ENCODE data around the gene GLMN. TPM values are rescaled to one million over a fixed set of nuclear protein-coding genes. Genes with fewer than 3 reads are reported as not detected.
A peak's percentile ranks its signal among the peaks of the same experiment; 100 is the strongest.

Gene GLMN
- total RNA-seq, 1 donor from 2014 or later = 4.7 TPM

GRCh38 chr1:92323473-92324453 is 25.0 kb upstream of the GLMN start:
- no peak for DNase-seq (ENCODE audit: low read depth)
- TF ChIP-seq, protein P1, sequence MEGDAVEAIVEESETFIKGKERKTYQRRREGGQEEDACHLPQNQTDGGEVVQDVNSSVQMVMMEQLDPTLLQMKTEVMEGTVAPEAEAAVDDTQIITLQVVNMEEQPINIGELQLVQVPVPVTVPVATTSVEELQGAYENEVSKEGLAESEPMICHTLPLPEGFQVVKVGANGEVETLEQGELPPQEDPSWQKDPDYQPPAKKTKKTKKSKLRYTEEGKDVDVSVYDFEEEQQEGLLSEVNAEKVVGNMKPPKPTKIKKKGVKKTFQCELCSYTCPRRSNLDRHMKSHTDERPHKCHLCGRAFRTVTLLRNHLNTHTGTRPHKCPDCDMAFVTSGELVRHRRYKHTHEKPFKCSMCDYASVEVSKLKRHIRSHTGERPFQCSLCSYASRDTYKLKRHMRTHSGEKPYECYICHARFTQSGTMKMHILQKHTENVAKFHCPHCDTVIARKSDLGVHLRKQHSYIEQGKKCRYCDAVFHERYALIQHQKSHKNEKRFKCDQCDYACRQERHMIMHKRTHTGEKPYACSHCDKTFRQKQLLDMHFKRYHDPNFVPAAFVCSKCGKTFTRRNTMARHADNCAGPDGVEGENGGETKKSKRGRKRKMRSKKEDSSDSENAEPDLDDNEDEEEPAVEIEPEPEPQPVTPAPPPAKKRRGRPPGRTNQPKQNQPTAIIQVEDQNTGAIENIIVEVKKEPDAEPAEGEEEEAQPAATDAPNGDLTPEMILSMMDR (IDR thresholded peaks at IDR 0.05; ENCODE audit: insufficient read depth, low read length, severe bottlenecking) = no peak

GRCh38 chr1:92317836-92318493 is 19.2 kb upstream of the GLMN start:
- Histone ChIP-seq H3K27me3 (ENCODE audit: control insufficient read depth, insufficient read depth, low read length) (no peaks in the 10 kb centered on the region), H3K4me3 (ENCODE audit: low read depth, low read length) (no peak overlapping the region), H3K36me3 (ENCODE audit: control insufficient read depth, insufficient read depth, low read length) (no peaks in the 10 kb centered on the region)
- DNase-seq (ENCODE audit: low read depth) (no peak), FAIRE-seq (no peak)
- TF ChIP-seq, protein P1 (IDR thresholded peaks at IDR 0.05; ENCODE audit: insufficient read depth, low read length, severe bottlenecking) = no peak

More at GRCh38 chr1:92323473-92324453, 25.0 kb upstream of the GLMN start:
- Histone ChIP-seq H3K36me3 (ENCODE audit: control insufficient read depth, insufficient read depth, low read length) (no peaks in the 10 kb centered on the region), H3K4me3 (ENCODE audit: low read depth, low read length) (no peak overlapping the region), H3K27me3 (ENCODE audit: control insufficient read depth, insufficient read depth, low read length) (no peaks in the 10 kb centered on the region)
- no peak for FAIRE-seq

DNA sequence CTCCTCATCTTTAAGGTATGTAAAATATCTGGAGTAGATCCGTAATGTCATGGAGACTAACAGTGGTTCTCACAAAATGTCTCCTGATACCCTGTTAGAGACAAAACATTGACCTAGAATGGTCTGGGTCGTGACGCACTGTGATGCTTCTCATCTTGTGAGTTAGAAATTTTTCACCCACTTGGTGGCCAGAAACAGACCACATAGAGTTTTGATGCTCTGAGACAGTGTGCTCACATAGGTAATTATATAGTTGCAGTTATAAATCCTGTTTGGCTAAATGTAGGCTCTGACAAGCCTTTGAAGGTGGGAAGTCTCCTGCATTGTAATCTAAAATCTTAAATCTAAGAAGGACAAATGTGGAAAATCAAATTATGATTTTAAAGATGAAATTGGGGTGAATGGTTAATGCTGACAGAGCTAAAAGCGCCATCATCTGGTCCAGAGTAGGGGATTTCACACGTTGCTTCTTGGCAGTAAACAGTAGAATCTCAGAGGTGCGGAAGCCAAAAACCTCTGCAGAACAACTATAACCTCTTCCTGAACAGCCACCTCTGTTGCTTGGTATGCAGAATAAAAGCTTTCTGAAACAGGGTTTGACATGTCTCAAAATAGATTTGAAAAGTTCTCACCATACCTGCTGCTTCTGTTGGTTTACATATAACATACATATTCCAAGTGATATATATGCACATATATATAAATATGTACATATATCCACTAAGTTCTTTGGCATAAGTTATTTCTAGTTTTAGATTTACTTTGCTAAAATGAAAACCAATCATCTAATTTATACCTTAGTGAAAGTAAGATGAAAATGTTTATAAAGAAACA is 17.2 kb upstream of the GLMN start:
- H3K36me3 ChIP-seq (ENCODE audit: control insufficient read depth, insufficient read depth, low read length) = no peaks in the 10 kb centered on the region
- DNase-seq (ENCODE audit: low read depth) (no peak), FAIRE-seq (no peak)
- TF ChIP-seq, protein P1 (IDR thresholded peaks at IDR 0.05; ENCODE audit: insufficient read depth, low read length, severe bottlenecking) = no peak
- no peaks in the 10 kb centered on the region for H3K27me3 ChIP-seq (ENCODE audit: control insufficient read depth, insufficient read depth, low read length)
- no peak overlapping the region for H3K4me3 ChIP-seq (ENCODE audit: low read depth, low read length)

GRCh38 chr1:92314024-92314423 is 15.2 kb upstream of the GLMN start:
- DNase-seq (ENCODE audit: low read depth) = no peak
- Histone ChIP-seq H3K27me3 (ENCODE audit: control insufficient read depth, insufficient read depth, low read length) (no peaks in the 10 kb centered on the region), H3K4me3 (ENCODE audit: low read depth, low read length) (no peak overlapping the region), H3K36me3 (ENCODE audit: control insufficient read depth, insufficient read depth, low read length) (no peaks in the 10 kb centered on the region)
- TF ChIP-seq, protein P1 (IDR thresholded peaks at IDR 0.05; ENCODE audit: insufficient read depth, low read length, severe bottlenecking) = no peak
- FAIRE-seq = no peak

- Histone ChIP-seq H3K27me3 (ENCODE audit: control insufficient read depth, insufficient read depth, low read length) (no peaks in the 10 kb centered on the region), H3K4me3 (ENCODE audit: low read depth, low read length) (no peak overlapping the region), H3K36me3 (ENCODE audit: control insufficient read depth, insufficient read depth, low read length) (no peaks in the 10 kb centered on the region)
- FAIRE-seq = no peak
- TF ChIP-seq, protein P1 (IDR thresholded peaks at IDR 0.05; ENCODE audit: insufficient read depth, low read length, severe bottlenecking) = peak; percentile 23
- peak; percentile 49 for DNase-seq (ENCODE audit: low read depth)
Measured at GRCh38 chr1:92310185-92310597, 11.4 kb upstream of the GLMN start.

Measured in bronchial epithelial cell (primary cell).